Measurements from ENCODE around the gene MAPKAPK3.

MAPKAPK3 gene

GRCh38 chr3:50609763-50610085, 7.2 kb upstream of the MAPKAPK3 start:
- DNase-seq (ENCODE audit: low read depth) = no peak
- no peak overlapping the region for H3K4me3 ChIP-seq (replicated peaks; ENCODE audit: low read depth, low read length)
- no peak for TF ChIP-seq CTCF (IDR thresholded peaks at IDR 0.05; ENCODE audit: low read length, missing control alignments)

GRCh38 chr3:50610181-50610971, 6.6 kb upstream of the MAPKAPK3 start:
- DNase-seq (ENCODE audit: low read depth) = no peak
- no peak for TF ChIP-seq CTCF (IDR thresholded peaks at IDR 0.05; ENCODE audit: low read length, missing control alignments)
- H3K4me3 ChIP-seq (replicated peaks; ENCODE audit: low read depth, low read length) = peak overlapping the region; percentile 68

- peak overlapping the region; percentile 68 for H3K4me3 ChIP-seq (replicated peaks; ENCODE audit: low read depth, low read length)
- TF ChIP-seq CTCF (IDR thresholded peaks at IDR 0.05; ENCODE audit: low read length, missing control alignments) = no peak
- DNase-seq (ENCODE audit: low read depth) = no peak
These were observed 5.9 kb upstream of the MAPKAPK3 start for GRCh38 chr3:50610992-50611463.

GRCh38 chr3:50611464-50612233, 5.3 kb upstream of the MAPKAPK3 start, which contains the start of gene CISH:
CISH (minus strand) TSS chr3:50611774; CDS start chr3:50611650, 124 bp downstream.
- peak; percentile 97 for DNase-seq (ENCODE audit: low read depth)
- H3K4me3 ChIP-seq (replicated peaks; ENCODE audit: low read depth, low read length) = peak within 1 kb of the TSS; percentile 68

GRCh38 chr3:50612234-50612882, 4.6 kb upstream of the MAPKAPK3 start:
- H3K4me3 ChIP-seq (replicated peaks; ENCODE audit: low read depth, low read length) = peak overlapping the region; percentile 68
- DNase-seq (ENCODE audit: low read depth) = no peak
- no peak for TF ChIP-seq CTCF (IDR thresholded peaks at IDR 0.05; ENCODE audit: low read length, missing control alignments)

More at GRCh38 chr3:50611464-50612233, 5.3 kb upstream of the MAPKAPK3 start, which contains the start of gene CISH:
- TF ChIP-seq CTCF (IDR thresholded peaks at IDR 0.05; ENCODE audit: low read length, missing control alignments) = peak; percentile 33

GRCh38 chr3:50612970-50613846, 3.7 kb upstream of the MAPKAPK3 start:
- no peak overlapping the region for H3K4me3 ChIP-seq (replicated peaks; ENCODE audit: low read depth, low read length)
- TF ChIP-seq CTCF (IDR thresholded peaks at IDR 0.05; ENCODE audit: low read length, missing control alignments) = no peak
- DNase-seq (ENCODE audit: low read depth) = no peak

Measured in fibroblast of pulmonary artery (primary cell).